SU-DHL-6 (cell line): ENCODE measurements around the gene ANP32B.
"Not testable (repeated sequence)": the region's sequence is repeated elsewhere in the genome, so short reads cannot be mapped to it uniquely, and the experiment has no call there.

Experiments used
- H2AFZ ChIP-seq: fragments of 200-600 bp; sonication (generic); 2 replicates; pipeline ENCODE4 v1.6.1; 2014; ENCODE audit warnings: low read depth, mild to moderate bottlenecking, moderate library complexity, mixed read lengths, antibody characterized with exemption, low read length; ENCODE audit not compliant: severe bottlenecking
- H3F3A ChIP-seq: fragments of 200-600 bp; shearing (Covaris generic); 2 replicates; pipeline ENCODE4 v1.6.0; 2016; ENCODE audit warnings: antibody characterized with exemption, mild to moderate bottlenecking; ENCODE audit not compliant: insufficient read depth
- H3K27ac ChIP-seq: fragments of 200-600 bp; sonication (generic); 2 replicates; pipeline ENCODE4 v1.5.1; 2016; ENCODE audit warnings: low read depth, mild to moderate bottlenecking, low read length, moderate library complexity, mixed read lengths
- H3K27me3 ChIP-seq: fragments of 200-600 bp; sonication (generic), shearing (Covaris generic); 2 replicates; pipeline ENCODE4 v1.6.0; 2014; ENCODE audit warnings: mild to moderate bottlenecking, low read length
- H3K36me3 ChIP-seq: fragments of 200-600 bp; sonication (generic); 2 replicates; pipeline ENCODE4 v1.6.1; 2014; ENCODE audit warnings: mild to moderate bottlenecking, low read length, mixed read lengths
- H3K4me2 ChIP-seq: fragments of 300-600, 200-600 bp; shearing (Covaris generic), sonication (generic); 2 replicates; pipeline ENCODE4 v1.6.0; 2014; ENCODE audit warnings: low read length, low read depth, mild to moderate bottlenecking; ENCODE audit not compliant: poor library complexity, severe bottlenecking
- H3K4me3 ChIP-seq: fragments of 200-600 bp; sonication (generic); 2 replicates; pipeline ENCODE4 v1.5.1; 2014; ENCODE audit warnings: antibody characterized with exemption, low read length, mild to moderate bottlenecking, mixed read lengths; ENCODE audit not compliant: insufficient read depth, poor library complexity, severe bottlenecking
- H3K79me2 ChIP-seq: fragments of 200-600 bp; sonication (generic); 2 replicates; pipeline ENCODE4 v1.6.1; 2014; ENCODE audit warnings: mild to moderate bottlenecking, low read length, moderate library complexity; ENCODE audit not compliant: insufficient read depth
- H3K9ac ChIP-seq: fragments of 200-600 bp; sonication (generic); 2 replicates; pipeline ENCODE4 v1.7.0; 2014; ENCODE audit warnings: mild to moderate bottlenecking, low read length
- H3K9me2 ChIP-seq: fragments of 200-600 bp; sonication (generic); replicated peaks from 2 replicates; pipeline ENCODE4 v1.6.1; 2014; ENCODE audit warnings: low read length; ENCODE audit not compliant: insufficient read depth
- H3K9me3 ChIP-seq: fragments of 200-600 bp; sonication (generic); 2 replicates; pipeline ENCODE4 v1.6.1; 2014; ENCODE audit warnings: low read length, mixed read lengths; ENCODE audit not compliant: insufficient read depth
- H4K20me1 ChIP-seq: fragments of 200-600 bp; sonication (generic); 2 replicates; pipeline ENCODE4 v1.6.1; 2014; ENCODE audit warnings: low read depth, mild to moderate bottlenecking, antibody characterized with exemption, low read length, moderate library complexity, mixed read lengths
- EZH2phosphoT487 ChIP-seq: fragments of 200-600 bp; sonication (generic), shearing (Covaris generic); conservative IDR thresholded peaks from 2 replicates; pipeline ENCODE4 v1.6.1; 2018; ENCODE audit warnings: mild to moderate bottlenecking, antibody characterized with exemption, low read length, moderate library complexity, mixed read lengths
- TF ChIP-seq, protein P1 (sequence below): fragments of 200-600 bp; sonication (generic); IDR thresholded peaks from one replicate; pipeline ENCODE4 v1.5.1; 2017; ENCODE audit warnings: antibody characterized with exemption, mild to moderate bottlenecking, low read length, moderate library complexity; ENCODE audit not compliant: insufficient read depth, poor library complexity, severe bottlenecking

Gene ANP32B

DNA sequence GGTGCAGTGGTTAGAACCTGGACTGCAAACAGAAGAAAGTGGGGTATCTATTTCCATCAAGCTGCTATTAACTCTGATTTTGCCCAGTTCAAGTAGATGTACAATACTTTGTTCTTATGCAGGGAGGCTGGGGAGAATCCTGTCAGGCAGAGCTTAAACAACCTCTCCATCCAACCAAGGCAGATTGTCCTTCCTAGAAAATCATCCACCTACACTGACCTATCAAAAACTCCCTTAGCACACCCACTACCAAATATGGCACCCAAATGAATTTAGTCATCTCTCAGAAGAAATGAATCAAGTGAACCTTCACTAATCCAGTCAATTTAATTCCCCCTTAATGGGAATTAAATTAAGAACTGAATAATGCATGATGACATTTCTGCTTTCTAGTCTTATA lies 26.8 kb upstream of the ANP32B start:
- no peaks in the 10 kb centered on the region for H3F3A ChIP-seq

DNA sequence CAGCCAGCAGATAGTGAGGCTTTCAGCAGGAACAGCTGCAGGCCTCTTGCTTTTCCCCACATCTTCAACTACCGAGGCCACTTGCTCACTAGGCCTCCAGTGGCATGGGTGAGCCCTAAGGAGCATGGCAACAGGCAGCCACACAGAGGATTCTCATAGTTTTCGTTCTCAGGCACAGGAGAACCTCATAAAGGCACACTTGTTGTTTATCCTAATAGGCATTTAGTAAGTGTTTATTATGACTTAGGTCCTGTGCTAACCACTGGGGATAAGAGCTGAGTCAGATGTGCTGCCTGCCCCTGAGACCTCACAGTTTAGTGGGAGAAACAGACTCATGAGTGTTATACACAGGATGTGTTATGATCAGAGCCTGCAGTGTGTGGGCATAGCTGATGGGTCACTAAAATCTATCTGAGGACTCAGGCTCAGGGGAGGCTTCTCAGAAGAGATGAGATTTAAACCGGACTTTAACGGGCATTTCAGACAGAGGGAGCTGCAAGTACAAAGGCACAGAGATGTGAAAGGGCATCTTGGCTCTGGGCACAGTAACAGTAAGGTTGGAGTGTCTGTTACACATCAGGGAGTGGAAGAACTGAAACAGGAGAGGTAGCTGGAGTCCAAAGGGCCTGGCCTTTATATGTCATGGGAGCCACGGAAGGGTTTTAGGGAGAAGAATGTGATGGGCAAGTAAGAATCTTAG lies 24.2 kb upstream of the ANP32B start:
- H3K9me3 ChIP-seq = no peaks in the 10 kb centered on the region
- no peaks in the 10 kb centered on the region for H4K20me1 ChIP-seq
- H3K27me3 ChIP-seq = no peaks in the 10 kb centered on the region
- no peaks in the 10 kb centered on the region for H3K9me2 ChIP-seq
- TF ChIP-seq, protein P1, sequence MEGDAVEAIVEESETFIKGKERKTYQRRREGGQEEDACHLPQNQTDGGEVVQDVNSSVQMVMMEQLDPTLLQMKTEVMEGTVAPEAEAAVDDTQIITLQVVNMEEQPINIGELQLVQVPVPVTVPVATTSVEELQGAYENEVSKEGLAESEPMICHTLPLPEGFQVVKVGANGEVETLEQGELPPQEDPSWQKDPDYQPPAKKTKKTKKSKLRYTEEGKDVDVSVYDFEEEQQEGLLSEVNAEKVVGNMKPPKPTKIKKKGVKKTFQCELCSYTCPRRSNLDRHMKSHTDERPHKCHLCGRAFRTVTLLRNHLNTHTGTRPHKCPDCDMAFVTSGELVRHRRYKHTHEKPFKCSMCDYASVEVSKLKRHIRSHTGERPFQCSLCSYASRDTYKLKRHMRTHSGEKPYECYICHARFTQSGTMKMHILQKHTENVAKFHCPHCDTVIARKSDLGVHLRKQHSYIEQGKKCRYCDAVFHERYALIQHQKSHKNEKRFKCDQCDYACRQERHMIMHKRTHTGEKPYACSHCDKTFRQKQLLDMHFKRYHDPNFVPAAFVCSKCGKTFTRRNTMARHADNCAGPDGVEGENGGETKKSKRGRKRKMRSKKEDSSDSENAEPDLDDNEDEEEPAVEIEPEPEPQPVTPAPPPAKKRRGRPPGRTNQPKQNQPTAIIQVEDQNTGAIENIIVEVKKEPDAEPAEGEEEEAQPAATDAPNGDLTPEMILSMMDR = no peak
- no peak for TF ChIP-seq EZH2phosphoT487
- H3K4me2 ChIP-seq = no peak overlapping the region
- no peak overlapping the region for H3K27ac ChIP-seq
- H3K36me3 ChIP-seq = no peaks in the 10 kb centered on the region
- no peaks in the 10 kb centered on the region for H3F3A ChIP-seq
- no peak overlapping the region for H3K4me3 ChIP-seq
- H3K79me2 ChIP-seq = no peaks in the 10 kb centered on the region
- H3K9ac ChIP-seq = no peak overlapping the region
- H2AFZ ChIP-seq = no peak overlapping the region

More for the DNA sequence above, 26.8 kb upstream of the ANP32B start:
- H3K27ac ChIP-seq = no peak overlapping the region
- H3K9me3 ChIP-seq = no peaks in the 10 kb centered on the region
- H3K27me3 ChIP-seq = no peaks in the 10 kb centered on the region
- no peaks in the 10 kb centered on the region for H4K20me1 ChIP-seq
- TF ChIP-seq, protein P1 = no peak
- H3K4me2 ChIP-seq = no peak overlapping the region
- H3K36me3 ChIP-seq = no peaks in the 10 kb centered on the region
- no peak overlapping the region for H3K9ac ChIP-seq
- H3K9me2 ChIP-seq = no peaks in the 10 kb centered on the region
- H3K79me2 ChIP-seq = no peaks in the 10 kb centered on the region
- no peak overlapping the region for H3K4me3 ChIP-seq
- H2AFZ ChIP-seq = no peak overlapping the region

DNA sequence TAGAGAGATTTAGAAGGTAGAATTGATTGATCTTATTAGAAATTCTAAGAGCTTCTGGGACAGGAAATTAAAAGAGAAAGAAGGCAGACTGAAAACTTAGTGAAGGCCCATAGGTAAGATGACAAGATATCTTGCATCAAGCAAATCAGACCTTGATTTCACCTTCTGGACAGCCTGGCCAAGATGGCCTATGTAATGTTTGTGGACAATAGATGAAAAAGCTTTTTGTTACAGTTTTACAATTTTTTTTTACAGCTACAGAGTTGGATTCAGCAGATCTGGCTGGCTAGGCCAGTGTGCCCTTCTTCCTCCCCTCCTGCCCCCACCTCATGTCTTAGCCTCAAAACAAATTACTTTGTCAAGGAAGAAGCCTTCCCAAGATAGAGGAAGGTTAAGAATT lies 23.6 kb upstream of the ANP32B start:
- TF ChIP-seq, protein P1 = no peak
- no peak for TF ChIP-seq EZH2phosphoT487
- Histone ChIP-seq H3K9ac (no peak overlapping the region), H3K4me2 (no peak overlapping the region), H3K9me2 (no peaks in the 10 kb centered on the region), H3K27ac (no peak overlapping the region), H3K36me3 (no peaks in the 10 kb centered on the region), H3K4me3 (no peak overlapping the region), H4K20me1 (no peaks in the 10 kb centered on the region), H3K9me3 (no peaks in the 10 kb centered on the region), H3K27me3 (no peaks in the 10 kb centered on the region), H3K79me2 (no peaks in the 10 kb centered on the region), H3F3A (no peaks in the 10 kb centered on the region), H2AFZ (no peak overlapping the region)

GRCh38 chr9:97960678-97961328 lies 22.3 kb upstream of the ANP32B start:
- not testable (repeated sequence) for H3K79me2 ChIP-seq, H2AFZ ChIP-seq, H3K9me2 ChIP-seq, H3K9ac ChIP-seq, H3K36me3 ChIP-seq, H3K27ac ChIP-seq, H3F3A ChIP-seq, H3K9me3 ChIP-seq, H4K20me1 ChIP-seq, H3K27me3 ChIP-seq, H3K4me3 ChIP-seq, H3K4me2 ChIP-seq
